ENCODE data around the gene KLRC4. TPM values are rescaled to one million over a fixed set of nuclear protein-coding genes. Genes with fewer than 3 reads are reported as not detected.
A peak's percentile ranks its signal among the peaks of the same experiment; 100 is the strongest.
"Not testable (repeated sequence)": the region's sequence is repeated elsewhere in the genome, so short reads cannot be mapped to it uniquely, and the experiment has no call there.

KLRC4 gene
- total and polyA plus RNA-seq, 8 donors: 0.25 TPM; not detected in 7

DNA sequence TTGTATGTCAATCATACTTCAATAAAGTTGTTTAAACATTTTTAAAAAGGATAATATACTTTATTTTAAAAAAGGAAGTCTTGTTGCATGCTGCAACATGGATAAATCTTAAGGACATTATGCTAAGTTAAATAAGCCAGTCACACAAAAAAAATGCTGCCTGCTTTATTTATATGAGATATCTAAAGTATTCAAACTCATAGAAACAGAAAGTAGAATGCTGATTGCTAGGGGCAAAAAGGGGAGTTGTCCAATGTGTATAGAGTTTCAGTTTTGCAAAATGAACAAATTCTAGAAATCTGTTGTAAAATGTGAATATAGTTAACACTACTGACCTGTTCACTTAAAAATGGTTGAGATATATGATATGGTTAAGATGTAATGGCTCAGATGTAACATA, 8.7 kb downstream of the KLRC4 start:
- Histone ChIP-seq H3K4me3 (no peak overlapping the region), H3K27me3 (no peaks in the 10 kb centered on the region), H3K36me3 (no peaks in the 10 kb centered on the region), H3K27ac (no peak overlapping the region), H3K4me1 (no peaks in the 10 kb centered on the region), H3K9me3 (no peaks in the 10 kb centered on the region)
- ATAC-seq: no peak
- intact Hi-C loops (cut with DNase I): no loop called here
- DNase-seq: no peak
- TF ChIP-seq, protein P1, sequence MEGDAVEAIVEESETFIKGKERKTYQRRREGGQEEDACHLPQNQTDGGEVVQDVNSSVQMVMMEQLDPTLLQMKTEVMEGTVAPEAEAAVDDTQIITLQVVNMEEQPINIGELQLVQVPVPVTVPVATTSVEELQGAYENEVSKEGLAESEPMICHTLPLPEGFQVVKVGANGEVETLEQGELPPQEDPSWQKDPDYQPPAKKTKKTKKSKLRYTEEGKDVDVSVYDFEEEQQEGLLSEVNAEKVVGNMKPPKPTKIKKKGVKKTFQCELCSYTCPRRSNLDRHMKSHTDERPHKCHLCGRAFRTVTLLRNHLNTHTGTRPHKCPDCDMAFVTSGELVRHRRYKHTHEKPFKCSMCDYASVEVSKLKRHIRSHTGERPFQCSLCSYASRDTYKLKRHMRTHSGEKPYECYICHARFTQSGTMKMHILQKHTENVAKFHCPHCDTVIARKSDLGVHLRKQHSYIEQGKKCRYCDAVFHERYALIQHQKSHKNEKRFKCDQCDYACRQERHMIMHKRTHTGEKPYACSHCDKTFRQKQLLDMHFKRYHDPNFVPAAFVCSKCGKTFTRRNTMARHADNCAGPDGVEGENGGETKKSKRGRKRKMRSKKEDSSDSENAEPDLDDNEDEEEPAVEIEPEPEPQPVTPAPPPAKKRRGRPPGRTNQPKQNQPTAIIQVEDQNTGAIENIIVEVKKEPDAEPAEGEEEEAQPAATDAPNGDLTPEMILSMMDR (IDR thresholded peaks at IDR 0.05): no peak
- FAIRE-seq: no peak

- H3K9me3 ChIP-seq: no peaks in the 10 kb centered on the region
- FAIRE-seq (no peak), ATAC-seq (no peak), DNase-seq (no peak)
- no peak overlapping the region for H3K27ac ChIP-seq
- TF ChIP-seq, protein P1 (IDR thresholded peaks at IDR 0.05): no peak
- no peak overlapping the region for H3K4me3 ChIP-seq
- intact Hi-C loops (cut with DNase I): no loop called here
- 77 to 83% methylated on average over 2 of the region's 2 CpGs for WGBS, 2 donors
- no peaks in the 10 kb centered on the region for H3K27me3 ChIP-seq
- no peaks in the 10 kb centered on the region for H3K36me3 ChIP-seq
- no peaks in the 10 kb centered on the region for H3K4me1 ChIP-seq
Observed at GRCh38 chr12:10398168-10398567, 11.4 kb downstream of the KLRC4 start.

DNA sequence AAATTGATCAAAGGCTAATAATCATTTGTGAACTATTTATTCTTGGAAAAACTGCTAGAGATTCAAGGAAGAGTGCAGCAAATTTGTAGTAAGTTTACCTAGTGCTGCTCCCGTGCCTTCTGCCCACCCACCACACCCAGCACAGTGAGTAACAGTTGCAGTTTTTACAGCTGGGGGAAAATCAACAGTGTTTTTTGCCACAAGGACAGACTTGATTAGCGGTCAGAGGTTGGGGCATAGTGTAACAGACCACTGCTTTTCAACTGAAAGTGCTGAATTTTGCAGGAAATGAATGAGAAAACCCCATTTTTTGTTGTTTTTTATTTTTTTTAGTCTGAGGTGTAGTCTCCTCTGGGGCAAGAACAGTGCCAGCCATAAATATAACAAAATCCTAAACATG, 12.3 kb downstream of the KLRC4 start:
- intact Hi-C loops (cut with DNase I): no loop called here
- FAIRE-seq (no peak), ATAC-seq (no peak), DNase-seq (no peak)
- TF ChIP-seq, protein P1 (IDR thresholded peaks at IDR 0.05): no peak
- Histone ChIP-seq H3K27ac (no peak overlapping the region), H3K36me3 (no peaks in the 10 kb centered on the region), H3K27me3 (no peaks in the 10 kb centered on the region), H3K4me3 (no peak overlapping the region), H3K9me3 (no peaks in the 10 kb centered on the region), H3K4me1 (no peaks in the 10 kb centered on the region)
- 44 to 78% methylated on average over 2 of the region's 2 CpGs for WGBS, 2 donors

- H3K36me3 ChIP-seq; H3K4me1 ChIP-seq; FAIRE-seq; H3K27me3 ChIP-seq; ATAC-seq; DNase-seq; H3K27ac ChIP-seq; H3K4me3 ChIP-seq; H3K9me3 ChIP-seq; intact Hi-C loops (cut with DNase I): not testable (repeated sequence)
- WGBS, 2 donors: 87 to 92% methylated on average over 15 of the region's 15 CpGs
Observed at GRCh38 chr12:10396176-10396575, 13.4 kb downstream of the KLRC4 start.

- TF ChIP-seq, protein P1 (IDR thresholded peaks at IDR 0.05): no peak
- H3K27ac ChIP-seq: peak overlapping the region in 2 of 4 donors; percentile 5 to 42
- no peaks in the 10 kb centered on the region for H3K9me3 ChIP-seq
- H3K36me3 ChIP-seq: no peaks in the 10 kb centered on the region
- H3K4me3 ChIP-seq: no peak overlapping the region
- ATAC-seq (peak; percentile 50 to 86 (median 86)), DNase-seq (no peak), FAIRE-seq (peak; percentile 91)
- no peaks in the 10 kb centered on the region for H3K4me1 ChIP-seq
- intact Hi-C loops (cut with DNase I): no loop called here
- 17 to 19% methylated on average over 6 of the region's 6 CpGs for WGBS, 2 donors
- no peaks in the 10 kb centered on the region for H3K27me3 ChIP-seq
Observed at GRCh38 chr12:10395390-10395998, 14.1 kb downstream of the KLRC4 start.

DNA sequence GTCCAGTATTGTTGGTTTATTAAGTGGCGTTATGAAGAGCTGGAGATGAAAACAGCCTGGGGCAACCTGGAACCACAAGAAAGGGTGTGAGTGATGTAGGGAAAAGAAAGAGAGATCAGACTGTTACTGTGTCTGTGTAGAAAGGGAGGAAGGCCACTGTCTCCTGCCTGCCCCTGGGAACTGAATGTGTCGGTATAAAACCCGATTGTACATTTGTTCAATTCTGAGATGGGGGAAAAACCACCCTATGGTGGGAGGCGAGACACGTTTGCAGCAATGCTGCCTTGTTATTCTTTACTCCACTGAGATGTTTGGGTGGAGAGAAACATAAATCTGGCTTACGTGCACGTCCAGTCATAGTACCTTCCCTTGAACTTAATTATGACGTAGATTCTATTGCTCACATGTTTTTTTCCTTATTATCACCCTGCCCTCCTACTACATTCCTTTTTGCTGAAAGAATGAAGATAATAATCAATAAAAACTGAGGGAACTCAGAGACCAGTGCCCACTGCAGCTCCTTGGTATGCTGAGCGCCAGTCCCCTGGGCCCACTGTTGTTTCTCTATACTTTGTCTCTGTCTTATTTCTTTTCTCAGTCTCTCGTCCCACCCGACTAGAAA, 14.9 kb downstream of the KLRC4 start:
- H3K9me3 ChIP-seq; intact Hi-C loops (cut with DNase I); H3K4me1 ChIP-seq; DNase-seq; ATAC-seq; H3K4me3 ChIP-seq; FAIRE-seq; H3K27me3 ChIP-seq; H3K27ac ChIP-seq; H3K36me3 ChIP-seq: not testable (repeated sequence)
- WGBS, 2 donors: 85 to 90% methylated on average over 11 of the region's 11 CpGs
